Stomach (tissue), 9 donors: Measurements from ENCODE around the gene IRF2. TPM values are rescaled to one million over a fixed set of nuclear protein-coding genes. Genes with fewer than 3 reads are reported as not detected.
A peak's percentile ranks its signal among the peaks of the same experiment; 100 is the strongest.

Experiments
- DNase-seq, 2 donors: peaks; one replicate each; pipeline versions ENCODE4 v3.0.0 to v3.0.0-alpha.2; 2013 to 2019
- H3K27ac ChIP-seq, 5 donors: fragments of 200-600 bp in 4 of 5; sonication (generic) in 4 of 5; one replicate each; pipeline ENCODE4 v1.5.1; 2013 to 2019; ENCODE audit warnings: mild to moderate bottlenecking in 1 of 5, moderate library complexity in 1 of 5
- H3K27me3 ChIP-seq, 3 donors: fragments of 200-600 bp; sonication (generic); one replicate each; pipeline ENCODE4 v1.5.1; 2017 to 2019; ENCODE audit warnings: mixed run types in 1 of 3
- H3K36me3 ChIP-seq, 4 donors: fragments of 200-600 bp; sonication (generic); 1 replicate in 3 of 4; 2 replicates in 1 of 4; pipeline ENCODE4 v1.5.1; 2016 to 2019
- H3K4me1 ChIP-seq, 4 donors: fragments of 200-600 bp; sonication (generic); one replicate each; pipeline ENCODE4 v1.5.1; 2016 to 2019
- H3K4me3 ChIP-seq, 4 donors: fragments of 200-600 bp; sonication (generic) in 3 of 4; one replicate each; pipeline ENCODE4 v1.5.1; 2016 to 2019; ENCODE audit warnings: mild to moderate bottlenecking in 1 of 4
- H3K9me3 ChIP-seq, 4 donors: fragments of 200-600 bp; sonication (generic); one replicate each; pipeline ENCODE4 v1.5.1; 2016 to 2019
- CTCF ChIP-seq, 7 experiments: fragments of 450-650 bp in 4 of 7; fragments of 200-600 bp in 3 of 7; sonication (generic) in 3 of 7; IDR thresholded peaks; one replicate each; pipeline ENCODE4 v1.5.1; 2016 to 2019; ENCODE audit warnings: antibody characterized with exemption in 7 of 7, control low read depth in 2 of 7, mild to moderate bottlenecking in 1 of 7
- EP300 ChIP-seq: sonication (generic); formaldehyde crosslinking; IDR thresholded peaks from one replicate; pipeline ENCODE4 v1.6.1; 2017; ENCODE audit warnings: antibody characterized with exemption
- POLR2A ChIP-seq, 4 donors: fragments of 450-650 bp; IDR thresholded peaks; one replicate each; pipeline ENCODE4 v1.6.1; 2016; ENCODE audit warnings: antibody characterized with exemption in 4 of 4, control low read depth in 2 of 4, mild to moderate bottlenecking in 1 of 4, moderate library complexity in 1 of 4
- POLR2AphosphoS5 ChIP-seq, 3 donors: sonication (generic); formaldehyde crosslinking; IDR thresholded peaks; one replicate each; pipeline ENCODE4 v1.6.1; 2016; ENCODE audit warnings: antibody characterized with exemption in 3 of 3
- WGBS, 5 donors: extraction: QIAGEN DNeasy Blood & Tissue Kit in 3 of 5; methylation state at CpG; one replicate each; pipeline versions ENCODE4 v1.1.5 to v1.1.7; 2013 to 2018; 5-methylcytosine and 5-hydroxymethylcytosine counted together
- intact Hi-C: fragments of 100-400 bp; cut with DNase I; formaldehyde crosslinking; loops from one replicate; pipeline ENCODE4 v1.15.1; 2023; ENCODE audit warnings: low total_unique reads
- polyA plus RNA-seq, 3 donors: library from polyadenylated mRNA; stranded (reverse); fragments of 200-250 nt; gene quantifications; one replicate each; pipeline ENCODE4 v1.2.3, GENCODE V29; 2013
- total RNA-seq, 5 donors: library from RNA; depleted of rRNA; stranded (reverse); fragments of >200 nt; gene quantifications; one replicate each; pipeline versions ENCODE4 v1.1.0 to v1.2.3, GENCODE V29; 2014 to 2016
- donor health status: healthy with polysubstance abuse.
- donor health status: Bipolar disorder and iron deficiency.
- donor health status: healthy.

The IRF2 gene
- total and polyA plus RNA-seq, 8 donors = 5.5 to 253 (median 29.0) TPM

DNA sequence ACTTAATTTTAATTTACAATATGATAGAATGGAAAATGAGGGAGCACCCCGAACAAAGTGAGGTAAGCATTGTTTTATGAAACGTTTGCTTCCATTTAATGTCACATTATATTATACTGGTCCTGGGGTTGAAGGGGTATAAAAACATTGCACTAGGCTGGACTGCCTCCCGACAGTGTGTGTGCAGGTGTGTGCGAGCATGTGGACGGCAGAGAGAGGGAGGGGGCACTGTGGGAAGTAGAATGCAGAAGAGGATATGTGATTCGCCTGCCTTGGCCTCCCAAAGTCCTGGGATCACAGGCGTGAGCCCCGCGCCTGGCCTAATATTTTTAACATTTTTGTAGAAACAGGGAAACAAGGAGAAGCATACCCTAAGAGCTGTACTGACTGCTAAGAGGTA is 36.0 kb downstream of the IRF2 start:
- Histone ChIP-seq H3K27ac (peak overlapping the region in 2 of 5 donors; percentile 2 to 25), H3K4me3 (no peak overlapping the region), H3K9me3 (no peaks in the 10 kb centered on the region), H3K36me3 (peaks cover 0 to 6% (median 0%) of the 10 kb centered on the region in 4 donors), H3K27me3 (no peaks in the 10 kb centered on the region), H3K4me1 (peaks cover 42 to 81% (median 64%) of the 10 kb centered on the region in 4 donors)
- TF ChIP-seq EP300 (no peak), POLR2AphosphoS5 (IDR thresholded peaks at IDR 0.05) (no peak), CTCF (IDR thresholded peaks at IDR 0.05) (no peak), POLR2A (IDR thresholded peaks at IDR 0.05) (no peak)
- no peak for DNase-seq
- 56 to 67% (median 64%) methylated on average over 9 of the region's 9 CpGs for WGBS, 5 donors
- intact Hi-C loops = no loop called here

DNA sequence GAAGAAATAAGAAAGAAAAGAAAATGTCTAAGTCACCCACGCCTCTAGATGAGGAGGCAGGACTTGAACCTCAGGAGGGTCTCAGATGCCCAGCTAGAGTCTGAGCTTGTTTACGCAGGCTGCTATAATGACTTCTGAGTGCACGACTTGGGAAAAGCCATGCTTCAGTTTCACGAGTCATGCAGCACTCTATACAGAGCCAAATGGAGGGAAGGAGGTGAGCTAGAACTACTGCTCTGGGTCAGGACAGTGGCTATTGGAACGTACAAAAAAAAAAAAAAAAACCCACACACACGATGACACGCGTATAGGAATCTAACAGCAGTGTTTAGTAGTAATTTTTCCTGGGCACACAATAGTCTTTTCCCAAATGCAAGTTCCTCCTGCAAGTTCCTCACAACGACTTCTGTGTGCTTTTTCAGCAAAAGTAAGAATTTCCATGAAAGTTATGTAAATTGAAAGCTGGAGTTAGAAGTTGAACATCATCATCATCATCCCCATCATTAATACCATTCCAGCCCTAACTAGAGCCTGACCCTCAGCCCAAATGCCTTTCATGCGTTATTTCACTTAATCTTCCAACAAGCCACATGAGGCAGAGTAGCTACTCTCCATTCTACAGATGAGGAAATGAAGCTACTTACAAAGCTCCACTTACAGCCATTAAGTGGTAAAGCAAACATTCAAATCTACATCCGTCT is 36.6 kb downstream of the IRF2 start:
- DNase-seq = peak in 1 of 2 donors; percentile 59
- WGBS, 5 donors = 63 to 70% (median 67%) methylated on average over 11 of the region's 11 CpGs
- Histone ChIP-seq H3K36me3 (peaks cover 0 to 6% (median 2%) of the 10 kb centered on the region in 4 donors), H3K9me3 (no peaks in the 10 kb centered on the region), H3K27ac (peak overlapping the region in 2 of 5 donors; percentile 2 to 25), H3K4me3 (no peak overlapping the region), H3K27me3 (no peaks in the 10 kb centered on the region), H3K4me1 (peaks cover 40 to 78% (median 61%) of the 10 kb centered on the region in 4 donors)
- TF ChIP-seq CTCF (IDR thresholded peaks at IDR 0.05) = no peak
- intact Hi-C loops = no loop called here

GRCh38 chr4:184434501-184435066 is 39.8 kb downstream of the IRF2 start:
- H3K27ac ChIP-seq = no peak overlapping the region
- no peaks in the 10 kb centered on the region for H3K9me3 ChIP-seq
- intact Hi-C loops = no loop called here
- H3K4me3 ChIP-seq = no peak overlapping the region
- TF ChIP-seq EP300 = no peak
- no peak for TF ChIP-seq POLR2AphosphoS5 (IDR thresholded peaks at IDR 0.05)
- no peak for TF ChIP-seq POLR2A (IDR thresholded peaks at IDR 0.05)
- TF ChIP-seq CTCF (IDR thresholded peaks at IDR 0.05) = no peak
- WGBS, 5 donors = 75 to 92% (median 85%) methylated on average over 6 of the region's 6 CpGs
- no peaks in the 10 kb centered on the region for H3K27me3 ChIP-seq
- H3K4me1 ChIP-seq = peaks cover 23 to 75% (median 49%) of the 10 kb centered on the region in 4 donors
- no peak for DNase-seq
- H3K36me3 ChIP-seq = peaks cover 0 to 6% (median 2%) of the 10 kb centered on the region in 4 donors

GRCh38 chr4:184434021-184434420 is 40.3 kb downstream of the IRF2 start:
- no peak overlapping the region for H3K4me3 ChIP-seq
- H3K27me3 ChIP-seq = no peaks in the 10 kb centered on the region
- TF ChIP-seq POLR2A (IDR thresholded peaks at IDR 0.05) (no peak), EP300 (no peak)
- H3K36me3 ChIP-seq = peaks cover under 1 to 8% (median 2%) of the 10 kb centered on the region in 4 donors
- intact Hi-C loops = no loop called here
- no peak overlapping the region for H3K27ac ChIP-seq
- WGBS, 5 donors = 93 to 97% (median 93%) methylated on average over 13 of the region's 13 CpGs
- peaks cover 23 to 76% (median 50%) of the 10 kb centered on the region in 4 donors for H3K4me1 ChIP-seq
- DNase-seq = no peak
- H3K9me3 ChIP-seq = no peaks in the 10 kb centered on the region
